ENCODE data around the gene ZNF280D.

The ZNF280D gene

GRCh38 chr15:56631765-56632164, 101.5 kb downstream of the ZNF280D start:
- no peak for DNase-seq (ENCODE audit: low read depth)

- no peak for DNase-seq (ENCODE audit: low read depth)
Measured at GRCh38 chr15:56628893-56629532, 104.3 kb downstream of the ZNF280D start.

GRCh38 chr15:56619887-56620286, 113.4 kb downstream of the ZNF280D start:
- no peak for DNase-seq (ENCODE audit: low read depth)

- no peak for DNase-seq (ENCODE audit: low read depth)
Measured at GRCh38 chr15:56617628-56618027, 115.7 kb downstream of the ZNF280D start.

GRCh38 chr15:56616551-56616950, 116.8 kb downstream of the ZNF280D start:
- no peak for DNase-seq (ENCODE audit: low read depth)

GRCh38 chr15:56613811-56614210, 119.5 kb downstream of the ZNF280D start:
- no peak for DNase-seq (ENCODE audit: low read depth)

GRCh38 chr15:56608993-56609392, 124.3 kb downstream of the ZNF280D start:
- no peak for DNase-seq (ENCODE audit: low read depth)

GRCh38 chr15:56608140-56608778, 125.0 kb downstream of the ZNF280D start:
- no peak for DNase-seq (ENCODE audit: low read depth)

- no peak for DNase-seq (ENCODE audit: low read depth)
Measured at GRCh38 chr15:56602253-56602652, 131.1 kb downstream of the ZNF280D start.

- no peak for DNase-seq (ENCODE audit: low read depth)
Measured at GRCh38 chr15:56600380-56600779, 132.9 kb downstream of the ZNF280D start.

GRCh38 chr15:56598991-56599390, 134.3 kb downstream of the ZNF280D start:
- no peak for DNase-seq (ENCODE audit: low read depth)

GRCh38 chr15:56587686-56588085, 145.6 kb downstream of the ZNF280D start:
- DNase-seq (ENCODE audit: low read depth): no peak

- DNase-seq (ENCODE audit: low read depth): no peak
Measured at GRCh38 chr15:56586206-56586605, 147.1 kb downstream of the ZNF280D start.

- DNase-seq (ENCODE audit: low read depth): no peak
Measured at GRCh38 chr15:56582785-56583184, 150.5 kb downstream of the ZNF280D start.
